ENCODE results near the gene EXOC6.

DNA sequence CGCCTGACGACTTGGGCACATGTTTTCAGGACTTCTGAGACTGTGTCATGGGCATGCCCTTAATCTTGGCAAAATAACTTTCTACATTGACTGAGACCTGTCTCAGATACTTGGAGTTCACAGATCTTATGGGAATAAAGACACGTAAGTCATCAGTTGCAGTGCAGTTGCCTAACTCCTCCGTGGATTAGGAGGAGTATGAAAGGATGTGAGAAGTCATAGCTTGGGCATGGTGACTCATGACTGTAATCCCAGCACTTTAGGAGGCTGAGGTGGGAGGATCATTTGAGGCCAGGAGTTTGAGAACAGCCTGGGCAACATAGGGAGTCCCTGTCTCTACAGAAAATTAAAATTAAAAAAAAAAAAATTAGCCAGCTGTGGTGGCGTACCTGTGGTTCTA lies 49.6 kb downstream of the EXOC6 start:
- TF ChIP-seq, protein P1, sequence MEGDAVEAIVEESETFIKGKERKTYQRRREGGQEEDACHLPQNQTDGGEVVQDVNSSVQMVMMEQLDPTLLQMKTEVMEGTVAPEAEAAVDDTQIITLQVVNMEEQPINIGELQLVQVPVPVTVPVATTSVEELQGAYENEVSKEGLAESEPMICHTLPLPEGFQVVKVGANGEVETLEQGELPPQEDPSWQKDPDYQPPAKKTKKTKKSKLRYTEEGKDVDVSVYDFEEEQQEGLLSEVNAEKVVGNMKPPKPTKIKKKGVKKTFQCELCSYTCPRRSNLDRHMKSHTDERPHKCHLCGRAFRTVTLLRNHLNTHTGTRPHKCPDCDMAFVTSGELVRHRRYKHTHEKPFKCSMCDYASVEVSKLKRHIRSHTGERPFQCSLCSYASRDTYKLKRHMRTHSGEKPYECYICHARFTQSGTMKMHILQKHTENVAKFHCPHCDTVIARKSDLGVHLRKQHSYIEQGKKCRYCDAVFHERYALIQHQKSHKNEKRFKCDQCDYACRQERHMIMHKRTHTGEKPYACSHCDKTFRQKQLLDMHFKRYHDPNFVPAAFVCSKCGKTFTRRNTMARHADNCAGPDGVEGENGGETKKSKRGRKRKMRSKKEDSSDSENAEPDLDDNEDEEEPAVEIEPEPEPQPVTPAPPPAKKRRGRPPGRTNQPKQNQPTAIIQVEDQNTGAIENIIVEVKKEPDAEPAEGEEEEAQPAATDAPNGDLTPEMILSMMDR (IDR thresholded peaks at IDR 0.05), result no peak
- TF ChIP-seq POLR2A (IDR thresholded peaks at IDR 0.05) (no peak), POLR2AphosphoS5 (IDR thresholded peaks at IDR 0.05) (no peak), EP300 (IDR thresholded peaks at IDR 0.05) (no peak)
